Liver (tissue), 9 donors: ENCODE results near the gene KLHL15. TPM values are rescaled to one million over a fixed set of nuclear protein-coding genes. Genes with fewer than 3 reads are reported as not detected.

ENCODE experiments used
- DNase-seq: peaks from one replicate; pipeline ENCODE4 v3.0.0-alpha.2; 2017; ENCODE audit warnings: low spot score
- H3K27ac ChIP-seq, 2 donors: one replicate each; pipeline ENCODE4 v1.7.0; 2013; ENCODE audit warnings: inconsistent platforms in 2 of 2, low read length in 2 of 2, control low read depth in 1 of 2, low read depth in 1 of 2, mild to moderate bottlenecking in 1 of 2
- H3K27me3 ChIP-seq, 4 donors: one replicate each; pipeline versions ENCODE4 v1.6.1 to v1.7.0; 2013; ENCODE audit warnings: low read length in 3 of 4, inconsistent platforms in 1 of 4, mild to moderate bottlenecking in 1 of 4, moderate library complexity in 1 of 4; ENCODE audit not compliant: control insufficient read depth in 4 of 4, insufficient read depth in 4 of 4
- H3K36me3 ChIP-seq, 4 donors: one replicate each; pipeline versions ENCODE4 v1.6.1 to v1.7.0; 2013; ENCODE audit warnings: low read length in 3 of 4, mild to moderate bottlenecking in 3 of 4, low read depth in 1 of 4, moderate library complexity in 1 of 4; ENCODE audit not compliant: control insufficient read depth in 4 of 4, insufficient read depth in 3 of 4
- H3K4me1 ChIP-seq, 4 donors: one replicate each; pipeline versions ENCODE4 v1.6.1 to v1.7.0; 2013; ENCODE audit warnings: low read length in 3 of 4, mild to moderate bottlenecking in 3 of 4, moderate library complexity in 1 of 4; ENCODE audit not compliant: control insufficient read depth in 4 of 4, insufficient read depth in 4 of 4
- H3K4me3 ChIP-seq, 3 donors: one replicate each; pipeline versions ENCODE4 v1.6.1 to v1.7.0; 2013; ENCODE audit warnings: low read length in 3 of 3, control low read depth in 1 of 3, low read depth in 1 of 3, mild to moderate bottlenecking in 1 of 3
- H3K9ac ChIP-seq, 2 donors: one replicate each; pipeline ENCODE4 v1.7.0; 2013; ENCODE audit warnings: low read length in 2 of 2, mild to moderate bottlenecking in 2 of 2, moderate library complexity in 2 of 2, control low read depth in 1 of 2, low read depth in 1 of 2
- H3K9me3 ChIP-seq, 4 donors: one replicate each; pipeline versions ENCODE4 v1.6.1 to v1.7.0; 2013; ENCODE audit warnings: low read length in 3 of 4; ENCODE audit not compliant: control insufficient read depth in 4 of 4
- ATF3 ChIP-seq: IDR thresholded peaks from 2 replicates; pipeline ENCODE4 v1.6.1; 2016; ENCODE audit warnings: antibody characterized with exemption
- CTCF ChIP-seq: fragments of 150-350 bp; IDR thresholded peaks from 2 replicates; pipeline ENCODE4 v1.5.1; 2017; ENCODE audit warnings: improper control_type of control experiment, low read depth, low read length; ENCODE audit not compliant: missing input control
- EGR1 ChIP-seq, 2 donors: IDR thresholded peaks; 2 replicates each; pipeline ENCODE4 v1.6.1; 2016 to 2018; ENCODE audit warnings: antibody characterized with exemption in 2 of 2, low read depth in 2 of 2
- FOXA1 ChIP-seq: IDR thresholded peaks from 2 replicates; pipeline ENCODE4 v1.6.1; 2016; ENCODE audit warnings: antibody characterized with exemption
- FOXA2 ChIP-seq: IDR thresholded peaks from 2 replicates; pipeline ENCODE4 v1.6.1; 2016; ENCODE audit warnings: antibody characterized with exemption
- HNF4A ChIP-seq, 2 donors: conservative IDR thresholded peaks; 2 replicates each; pipeline ENCODE4 v1.6.1; 2016; ENCODE audit warnings: antibody characterized with exemption in 2 of 2, mild to moderate bottlenecking in 2 of 2
- JUND ChIP-seq, 2 donors: IDR thresholded peaks; 2 replicates each; pipeline ENCODE4 v1.6.1; 2016; ENCODE audit warnings: antibody characterized with exemption in 2 of 2
- MAX ChIP-seq: IDR thresholded peaks from 2 replicates; pipeline ENCODE4 v1.6.1; 2016; ENCODE audit warnings: antibody characterized with exemption
- REST ChIP-seq: IDR thresholded peaks from 2 replicates; pipeline ENCODE4 v1.6.1; 2016; ENCODE audit warnings: antibody characterized with exemption, mild to moderate bottlenecking
- RXRA ChIP-seq, 2 donors: IDR thresholded peaks; 2 replicates each; pipeline ENCODE4 v1.6.1; 2017 to 2018; ENCODE audit warnings: antibody characterized with exemption in 2 of 2, mild to moderate bottlenecking in 1 of 2
- SP1 ChIP-seq: IDR thresholded peaks from 2 replicates; pipeline ENCODE4 v1.6.1; 2018; ENCODE audit warnings: antibody characterized with exemption, mild to moderate bottlenecking
- TAF1 ChIP-seq: conservative IDR thresholded peaks from 2 replicates; pipeline ENCODE4 v1.6.1; 2016; ENCODE audit warnings: antibody characterized with exemption, mild to moderate bottlenecking
- YY1 ChIP-seq: IDR thresholded peaks from 2 replicates; pipeline ENCODE4 v1.6.1; 2016; ENCODE audit warnings: antibody characterized with exemption, mild to moderate bottlenecking
- ZBTB33 ChIP-seq: IDR thresholded peaks from 2 replicates; pipeline ENCODE4 v1.6.1; 2016; ENCODE audit warnings: antibody characterized with exemption
- WGBS: extraction: QIAGEN DNeasy Blood & Tissue Kit; methylation state at CpG from one replicate; pipeline ENCODE4 v1.1.7; 2013; 5-methylcytosine and 5-hydroxymethylcytosine counted together
- polyA plus RNA-seq, 2 donors: library from polyadenylated mRNA; stranded (reverse) in 1 of 2; unstranded in 1 of 2; fragments of 200-250 nt in 1 of 2; fragments of >200 nt in 1 of 2; fragmentation: Nextera tagmentation in 1 of 2; extraction: Ambion mirVana in 1 of 2; gene quantifications; one replicate each; pipeline versions ENCODE4 v1.2.1 to v1.2.3, GENCODE V29; 2013 to 2015
- total RNA-seq, 2 donors: library from RNA; depleted of rRNA; stranded (reverse); fragments of >200 nt; gene quantifications; one replicate each; pipeline ENCODE4 v1.2.3, GENCODE V29; 2014
- donor health status: healthy.
- donor health status: healthy.
- donor health status: healthy.
- donor health status: healthy.
- donor health status: healthy.

The KLHL15 gene
- total RNA-seq: 10 to 100 TPM; 10.1 to 10.6 TPM
- 1 to 10 TPM; 1.4 to 2.0 TPM for polyA plus RNA-seq

- 89% methylated on average over 7 of the region's 7 CpGs for WGBS
- Histone ChIP-seq H3K9me3 (no peaks in the 10 kb centered on the region), H3K9ac (peak within 1 kb of the TSS; percentile 60 to 64), H3K27ac (peak within 1 kb of the TSS; percentile 96 to 97), H3K4me1 (no peaks in the 10 kb centered on the region), H3K27me3 (no peaks in the 10 kb centered on the region), H3K4me3 (peak within 1 kb of the TSS; percentile 56 to 74 (median 61)), H3K36me3 (peaks cover 0 to 2% (median 0%) of the 10 kb centered on the region in 4 donors)
- TF ChIP-seq ATF3 (no peak), MAX (no peak), FOXA1 (no peak), REST (no peak), ZBTB33 (no peak), SP1 (no peak), HNF4A (conservative IDR thresholded peaks at IDR 0.05) (no peak)
- DNase-seq: no peak
Measured at GRCh38 chrX:24027086-24027485, at the start of gene KLHL15. TSS of gene KLHL15 (minus strand) at chrX:24027186. CDS start at chrX:24006693, 20,493 bp downstream.

- Histone ChIP-seq H3K36me3 (peaks cover 2 to 65% (median 31%) of the 10 kb centered on the region in 4 donors), H3K9ac (no peak overlapping the region), H3K9me3 (no peaks in the 10 kb centered on the region), H3K4me1 (no peaks in the 10 kb centered on the region), H3K27me3 (no peaks in the 10 kb centered on the region), H3K4me3 (no peak overlapping the region), H3K27ac (no peak overlapping the region)
- DNase-seq: no peak
- TF ChIP-seq RXRA (IDR thresholded peaks at IDR 0.05): peak in 1 of 2 donors; percentile 24
- no peak for TF ChIP-seq CTCF
- WGBS: 56% methylated on average over 9 of the region's 9 CpGs
Measured at GRCh38 chrX:24069877-24070276, 42.9 kb upstream of the KLHL15 start.

- Histone ChIP-seq H3K9me3 (no peaks in the 10 kb centered on the region), H3K27ac (no peak overlapping the region), H3K36me3 (peaks cover 4 to 76% (median 39%) of the 10 kb centered on the region in 4 donors), H3K4me1 (no peaks in the 10 kb centered on the region), H3K9ac (no peak overlapping the region), H3K27me3 (no peaks in the 10 kb centered on the region), H3K4me3 (no peak overlapping the region)
- no peak for DNase-seq
- no peak for TF ChIP-seq RXRA (IDR thresholded peaks at IDR 0.05)
- no peak for TF ChIP-seq HNF4A (conservative IDR thresholded peaks at IDR 0.05)
- TF ChIP-seq EGR1 (IDR thresholded peaks at IDR 0.05; ENCODE audit: low read depth in 2 of 2): no peak
- no peak for TF ChIP-seq JUND (IDR thresholded peaks at IDR 0.05)
- TF ChIP-seq YY1: no peak
- no peak for TF ChIP-seq SP1
- no peak for TF ChIP-seq ZBTB33
- TF ChIP-seq MAX: no peak
- no peak for TF ChIP-seq TAF1
- TF ChIP-seq FOXA2: no peak
- TF ChIP-seq CTCF: no peak
- 93% methylated on average over 6 of the region's 6 CpGs for WGBS
Measured at GRCh38 chrX:24063488-24063887, 36.5 kb upstream of the KLHL15 start.
